ENCODE results near the gene FAM53B. TPM values are rescaled to one million over a fixed set of nuclear protein-coding genes. Genes with fewer than 3 reads are reported as not detected.
"Not testable (repeated sequence)": the region's sequence is repeated elsewhere in the genome, so short reads cannot be mapped to it uniquely, and the experiment has no call there.

Gene FAM53B
- total RNA-seq, 1 donor from 2014 or later: 35.9 TPM

- DNase-seq (ENCODE audit: extremely low spot score, unreplicated experiment): no peak
- no peak overlapping the region for H3K4me3 Mint-ChIP-seq
- H3K36me3 Mint-ChIP-seq: no peaks in the 10 kb centered on the region
- no peak for TF ChIP-seq CTCF (conservative IDR thresholded peaks at IDR 0.05)
- no peaks in the 10 kb centered on the region for H3K27me3 Mint-ChIP-seq
- H3K9me3 Mint-ChIP-seq: no peaks in the 10 kb centered on the region
- peak overlapping the region; percentile 34 for H3K27ac Mint-ChIP-seq
- peaks cover 4% of the 10 kb centered on the region for H3K4me1 Mint-ChIP-seq (ENCODE audit: unreplicated experiment)
Observed at GRCh38 chr10:124611738-124612137, 132.4 kb downstream of the FAM53B start.

- not testable (repeated sequence) for H3K27ac Mint-ChIP-seq; H3K4me3 Mint-ChIP-seq; H3K4me1 Mint-ChIP-seq (ENCODE audit: unreplicated experiment); H3K9me3 Mint-ChIP-seq; DNase-seq (ENCODE audit: extremely low spot score, unreplicated experiment); H3K27me3 Mint-ChIP-seq; H3K36me3 Mint-ChIP-seq
Observed at GRCh38 chr10:124610851-124611250, 133.3 kb downstream of the FAM53B start.

GRCh38 chr10:124610186-124610585 lies 134.0 kb downstream of the FAM53B start:
- H3K27ac Mint-ChIP-seq; H3K4me1 Mint-ChIP-seq (ENCODE audit: unreplicated experiment); H3K4me3 Mint-ChIP-seq; DNase-seq (ENCODE audit: extremely low spot score, unreplicated experiment); H3K36me3 Mint-ChIP-seq; H3K27me3 Mint-ChIP-seq; H3K9me3 Mint-ChIP-seq: not testable (repeated sequence)

- H3K36me3 Mint-ChIP-seq: no peaks in the 10 kb centered on the region
- TF ChIP-seq CTCF (conservative IDR thresholded peaks at IDR 0.05): no peak
- H3K9me3 Mint-ChIP-seq: no peaks in the 10 kb centered on the region
- H3K27ac Mint-ChIP-seq: peak overlapping the region; percentile 40
- no peaks in the 10 kb centered on the region for H3K27me3 Mint-ChIP-seq
- no peak overlapping the region for H3K4me3 Mint-ChIP-seq
- H3K4me1 Mint-ChIP-seq (ENCODE audit: unreplicated experiment): peaks cover 4% of the 10 kb centered on the region
- DNase-seq (ENCODE audit: extremely low spot score, unreplicated experiment): no peak
Observed at GRCh38 chr10:124609698-124610097, 134.5 kb downstream of the FAM53B start.

- DNase-seq (ENCODE audit: extremely low spot score, unreplicated experiment): no peak
- Mint-ChIP-seq H3K9me3 (no peaks in the 10 kb centered on the region), H3K4me1 (ENCODE audit: unreplicated experiment) (peaks cover 4% of the 10 kb centered on the region), H3K27ac (no peak overlapping the region), H3K27me3 (no peaks in the 10 kb centered on the region), H3K36me3 (no peaks in the 10 kb centered on the region), H3K4me3 (no peak overlapping the region)
- TF ChIP-seq CTCF (conservative IDR thresholded peaks at IDR 0.05): no peak
Observed at GRCh38 chr10:124608093-124608721, 136.0 kb downstream of the FAM53B start.

- H3K4me3 Mint-ChIP-seq: no peak overlapping the region
- H3K27me3 Mint-ChIP-seq: no peaks in the 10 kb centered on the region
- no peak for TF ChIP-seq CTCF (conservative IDR thresholded peaks at IDR 0.05)
- H3K27ac Mint-ChIP-seq: no peak overlapping the region
- no peaks in the 10 kb centered on the region for H3K36me3 Mint-ChIP-seq
- H3K4me1 Mint-ChIP-seq (ENCODE audit: unreplicated experiment): peaks cover 4% of the 10 kb centered on the region
- no peaks in the 10 kb centered on the region for H3K9me3 Mint-ChIP-seq
- DNase-seq (ENCODE audit: extremely low spot score, unreplicated experiment): no peak
Observed at GRCh38 chr10:124607693-124608092, 136.5 kb downstream of the FAM53B start.

GRCh38 chr10:124606822-124607221 lies 137.4 kb downstream of the FAM53B start:
- H3K9me3 Mint-ChIP-seq: no peaks in the 10 kb centered on the region
- H3K4me3 Mint-ChIP-seq: no peak overlapping the region
- no peaks in the 10 kb centered on the region for H3K36me3 Mint-ChIP-seq
- no peak for TF ChIP-seq CTCF (conservative IDR thresholded peaks at IDR 0.05)
- H3K4me1 Mint-ChIP-seq (ENCODE audit: unreplicated experiment): peaks cover 4% of the 10 kb centered on the region
- DNase-seq (ENCODE audit: extremely low spot score, unreplicated experiment): no peak
- H3K27ac Mint-ChIP-seq: no peak overlapping the region
- no peaks in the 10 kb centered on the region for H3K27me3 Mint-ChIP-seq

Measured in type B pancreatic cell (in vitro differentiated cells).